HepG2 (cell line): ENCODE data around the gene ATP6V0E1. TPM values are rescaled to one million over a fixed set of nuclear protein-coding genes. Genes with fewer than 3 reads are reported as not detected.

Experiments
- ATAC-seq: fragments of 200-7000 bp; cut with Tn5 transposase; 3 replicates; pipeline ENCODE4 v1.9.1; 2020; ENCODE audit warnings: mild to moderate bottlenecking, moderate library complexity
- BruUV-seq: library from RNA; stranded (reverse); fragments of 400-500 nt; replicated peaks from 2 replicates; lab custom pipeline; 2021; lab: Mats Ljungman, UMichigan
- CTCF ChIA-PET: fragments of 300-600 bp; formaldehyde crosslinking; extraction: SDS; loops from one replicate; lab custom pipeline; 2021; ENCODE audit warnings: low total read pairs, inconsistent platforms, low intra/inter-chr PET ratio; lab: Yijun Ruan, JAX
- POLR2A ChIA-PET: fragments of 350-600 bp; sonication (Branson Sonifier 250); formaldehyde crosslinking; loops from one replicate; lab custom pipeline; 2020; ENCODE audit warnings: antibody characterized with exemption, inconsistent platforms; lab: Yijun Ruan, JAX
- DNase-seq: peaks from one replicate; pipeline ENCODE4 v3.0.0-alpha.2; 2015; ENCODE audit warnings: low spot score
- FAIRE-seq: peaks from 3 replicates; lab custom pipeline; 2011; peaks lifted over from hg19 to GRCh38; lab: Jason Lieb, UNC
- H2AFZ ChIP-seq: one replicate; pipeline ENCODE4 v1.6.1; 2011; ENCODE audit warnings: low read length, inconsistent platforms
- H3K27ac ChIP-seq: fragments of 300-600 bp; 3 replicates; pipeline ENCODE4 v1.8.0; 2011; ENCODE audit warnings: mixed run types, mild to moderate bottlenecking, mixed read lengths, low read length, inconsistent platforms; ENCODE audit not compliant: insufficient read depth; ENCODE audit errors: extremely low read length
- H3K27me3 ChIP-seq, 2 experiments: fragments of 200-600 bp in 1 of 2; 2 replicates in 1 of 2; 3 replicates in 1 of 2; pipeline versions ENCODE4 v1.6.0 to v1.8.0; 2011; ENCODE audit warnings: low read length in 2 of 2, mild to moderate bottlenecking in 2 of 2, moderate library complexity in 2 of 2, inconsistent platforms in 1 of 2; ENCODE audit not compliant: insufficient read depth in 2 of 2, control insufficient read depth in 1 of 2
- H3K36me3 ChIP-seq, 2 experiments: fragments of 200-600 bp in 1 of 2; replicated peaks in 1 of 2; 2 replicates in 1 of 2; 3 replicates in 1 of 2; pipeline versions ENCODE4 v1.5.1 to v1.8.0; 2011; ENCODE audit warnings: low read length in 2 of 2, inconsistent platforms in 1 of 2; ENCODE audit not compliant: insufficient read depth in 2 of 2, control insufficient read depth in 1 of 2
- H3K4me1 ChIP-seq: 2 replicates; pipeline ENCODE4 v1.5.1; 2012; ENCODE audit warnings: low read length, inconsistent platforms; ENCODE audit not compliant: insufficient read depth
- H3K4me2 ChIP-seq: 2 replicates; pipeline ENCODE4 v1.6.0; 2011; ENCODE audit warnings: low read depth, low read length, inconsistent platforms
- H3K4me3 ChIP-seq, 3 experiments: fragments of 200-600 bp in 1 of 3; sonication (generic), shearing (Covaris generic) in 1 of 3; replicated peaks in 1 of 3; 2 replicates each; pipeline ENCODE4 v1.5.1; 2011 to 2016; ENCODE audit warnings: low read length in 3 of 3, inconsistent platforms in 2 of 3, low read depth in 2 of 3, mild to moderate bottlenecking in 2 of 3, control low read depth in 1 of 3, mixed read lengths in 1 of 3; ENCODE audit not compliant: insufficient read depth in 1 of 3
- H3K79me2 ChIP-seq: one replicate; pipeline ENCODE4 v1.6.1; 2011; ENCODE audit warnings: low read length, inconsistent platforms; ENCODE audit not compliant: insufficient read depth
- H3K9ac ChIP-seq: 2 replicates; pipeline ENCODE4 v1.6.0; 2011; ENCODE audit warnings: mild to moderate bottlenecking, low read depth, low read length, inconsistent platforms; ENCODE audit not compliant: insufficient read depth
- H3K9me3 ChIP-seq: 2 replicates; pipeline ENCODE4 v1.5.1; 2012; ENCODE audit warnings: mild to moderate bottlenecking, low read length
- H4K20me1 ChIP-seq: 2 replicates; pipeline ENCODE4 v1.6.0; 2011; ENCODE audit warnings: inconsistent platforms, mild to moderate bottlenecking, low read length, moderate library complexity; ENCODE audit not compliant: insufficient read depth
- ATF6 ChIP-seq: sonication (generic); formaldehyde crosslinking; conservative IDR thresholded peaks from 2 replicates; pipeline ENCODE4 v1.4.0; 2020; ENCODE audit warnings: missing genetic modification reagents
- GABPB1 ChIP-seq: IDR thresholded peaks from 2 replicates; pipeline ENCODE4 v1.6.1; 2016; ENCODE audit warnings: mild to moderate bottlenecking, missing genetic modification reagents, moderate library complexity, missing compliant biosample characterization
- LCORL ChIP-seq, 2 experiments: fragments of 450-650 bp in 1 of 2; sonication (generic) in 1 of 2; formaldehyde crosslinking in 1 of 2; IDR thresholded peaks; 2 replicates each; pipeline versions ENCODE4 v1.5.0 to v1.6.1; 2017 to 2020; ENCODE audit warnings: antibody characterized with exemption in 1 of 2, missing genetic modification reagents in 1 of 2
- MBD4 ChIP-seq: IDR thresholded peaks from 2 replicates; pipeline ENCODE4 v1.6.1; 2012; ENCODE audit warnings: low read length, inconsistent platforms, borderline replicate concordance
- MTA1 ChIP-seq: sonication (generic); formaldehyde crosslinking; IDR thresholded peaks from 2 replicates; pipeline ENCODE4 v1.4.0; 2020; ENCODE audit warnings: missing genetic modification reagents, mild to moderate bottlenecking, borderline replicate concordance
- MXD3 ChIP-seq: IDR thresholded peaks from 2 replicates; pipeline ENCODE4 v1.6.1; 2016; ENCODE audit warnings: mild to moderate bottlenecking, missing biosample characterization, missing genetic modification reagents
- NFAT5 ChIP-seq: sonication (generic); formaldehyde crosslinking; IDR thresholded peaks from 2 replicates; pipeline ENCODE4 v1.4.0; 2020; ENCODE audit warnings: missing genetic modification reagents
- NR2F1 ChIP-seq, 2 experiments: fragments of 450-650 bp in 1 of 2; formaldehyde crosslinking in 1 of 2; IDR thresholded peaks; 2 replicates each; pipeline versions ENCODE4 v1.5.0 to v1.6.1; 2016 to 2020; ENCODE audit warnings: mild to moderate bottlenecking in 1 of 2, missing compliant biosample characterization in 1 of 2, missing genetic modification reagents in 1 of 2, moderate library complexity in 1 of 2
- RFX5 ChIP-seq: IDR thresholded peaks from 2 replicates; pipeline ENCODE4 v1.6.1; 2011; ENCODE audit warnings: low read depth, low read length, improper control_type of control experiment
- SMC3 ChIP-seq: IDR thresholded peaks from 2 replicates; pipeline ENCODE4 v1.6.1; 2011; ENCODE audit warnings: low read length, improper control_type of control experiment
- ZNF138 ChIP-seq: sonication (generic); formaldehyde crosslinking; IDR thresholded peaks from 2 replicates; pipeline ENCODE4 v1.5.0; 2020; ENCODE audit warnings: mild to moderate bottlenecking, low read depth, missing genetic modification reagents
- ZNF234 ChIP-seq: sonication (generic); formaldehyde crosslinking; conservative IDR thresholded peaks from 2 replicates; pipeline ENCODE4 v1.5.1; 2020; ENCODE audit warnings: mild to moderate bottlenecking, missing genetic modification reagents
- ZNF337 ChIP-seq: sonication (generic); formaldehyde crosslinking; IDR thresholded peaks from 2 replicates; pipeline ENCODE4 v1.5.1; 2020; ENCODE audit warnings: missing genetic modification reagents, low read depth, mild to moderate bottlenecking, borderline replicate concordance
- ZNF761 ChIP-seq: sonication (generic); formaldehyde crosslinking; conservative IDR thresholded peaks from 2 replicates; pipeline ENCODE4 v1.4.0; 2020; ENCODE audit warnings: mild to moderate bottlenecking, missing genetic modification reagents
- ZNF792 ChIP-seq: IDR thresholded peaks from 2 replicates; pipeline ENCODE4 v1.6.1; 2016
- WGBS: methylation state at CpG from one replicate; pipeline ENCODE4 v1.1.6; 2017; ENCODE audit warnings: low lambda C conversion rate; 5-methylcytosine and 5-hydroxymethylcytosine counted together
- in situ Hi-C: cut with HindIII; loops from 2 replicates; pipeline ENCODE4 v1.10.0; 2017; ENCODE audit warnings: low pct_unique_long_range_greater_than_20kb; ENCODE audit not compliant: extremely low pct_ligation_motif_present
- intact Hi-C: fragments of 100-400 bp; cut with micrococcal nuclease; formaldehyde crosslinking; loops from one replicate; pipeline ENCODE4 v1.10.0; 2022; ENCODE audit not compliant: unreplicated experiment
- polyA plus RNA-seq, 8 experiments: library from polyadenylated mRNA; depleted of rRNA in 3 of 8; stranded (reverse) in 7 of 8; unstranded in 1 of 8; fragments of >200 nt; fragmentation: Illumina TruSeq in 4 of 8; extraction: Trizol in 4 of 8; gene quantifications; 2 replicates each; pipeline versions ENCODE4 v1.2.1 to v1.2.3, GENCODE V29; 2011 to 2016; ENCODE audit warnings: low read depth in 4 of 8, missing spikeins in 1 of 8, mixed read lengths in 1 of 8; ENCODE audit not compliant: insufficient read depth in 1 of 8
- total RNA-seq, 5 experiments: library from RNA; depleted of rRNA; stranded (reverse); fragments of >200 nt; fragmentation: Illumina TruSeq; extraction: Trizol; gene quantifications; 2 replicates each; pipeline ENCODE4 v1.2.3, GENCODE V29; 2016; ENCODE audit warnings: low read depth in 1 of 5

The ATP6V0E1 gene
- total and polyA plus RNA-seq, 2 of the 13 experiments (the other 11 are each of a cell fraction or from before 2014, with no cell fraction given): 143 to 215 TPM

GRCh38 chr5:173010547-173011464 lies 27.2 kb downstream of the ATP6V0E1 start (continued):
- TF ChIP-seq ATF6 (CRISPR knock-in tag): no peak
- peak; percentile 78 for TF ChIP-seq SMC3

GRCh38 chr5:173011566-173011965 lies 28.0 kb downstream of the ATP6V0E1 start:
- Histone ChIP-seq H3K4me2 (no peak overlapping the region), H3K79me2 (peaks cover 40% of the 10 kb centered on the region), H3K4me1 (peaks cover 84% of the 10 kb centered on the region), H2AFZ (no peak overlapping the region), H3K9ac (no peak overlapping the region), H3K9me3 (no peaks in the 10 kb centered on the region), H3K36me3 (no peaks in the 10 kb centered on the region), H4K20me1 (no peaks in the 10 kb centered on the region), H3K27me3 (no peaks in the 10 kb centered on the region), H3K27ac (peak overlapping the region; percentile 44), H3K4me3 (no peak overlapping the region)
- ChIA-PET POLR2A (interaction anchor here (1.7 kb wide), 1 partner anchor 28 kb away, joined by 5 read pairs; the partner anchor contains the start of gene ATP6V0E1), CTCF (no interaction called here)
- FAIRE-seq: no peak
- ATAC-seq: no peak
- no TSS peak for BruUV-seq
- intact Hi-C loops: no loop called here
- in situ Hi-C loops: no loop called here
- no peak for DNase-seq
- 78% methylated on average over 4 of the region's 4 CpGs for WGBS
- TF ChIP-seq MTA1: no peak
- TF ChIP-seq GABPB1: no peak
- TF ChIP-seq RFX5: no peak
- TF ChIP-seq LCORL (IDR thresholded peaks at IDR 0.05): no peak
- no peak for TF ChIP-seq LCORL (CRISPR knock-in tag; IDR thresholded peaks at IDR 0.05)
- TF ChIP-seq MXD3 (CRISPR knock-in tag): no peak
- TF ChIP-seq ZNF138 (CRISPR knock-in tag): no peak
- TF ChIP-seq ZNF337 (CRISPR knock-in tag): no peak
- TF ChIP-seq NR2F1 (CRISPR knock-in tag; IDR thresholded peaks at IDR 0.05): no peak
- no peak for TF ChIP-seq ZNF761
- TF ChIP-seq NFAT5 (CRISPR knock-in tag): no peak
- no peak for TF ChIP-seq ZNF792 (CRISPR knock-in tag)
- TF ChIP-seq ZNF234 (CRISPR knock-in tag): no peak
- TF ChIP-seq MBD4: no peak
